B cell (primary cell): ENCODE data around the gene TLK2.

Source experiments
- EZH2 ChIP-seq: IDR thresholded peaks from 2 replicates; pipeline ENCODE4 v1.6.1; 2012; ENCODE audit warnings: borderline replicate concordance, low read depth, mild to moderate bottlenecking, moderate library complexity, low read length; ENCODE audit not compliant: insufficient read depth, poor library complexity, severe bottlenecking
- TF ChIP-seq, protein P1 (sequence below): fragments of 200-600 bp; IDR thresholded peaks from one replicate; pipeline ENCODE4 v1.8.0; 2022; ENCODE audit warnings: antibody characterized with exemption, mild to moderate bottlenecking

DNA sequence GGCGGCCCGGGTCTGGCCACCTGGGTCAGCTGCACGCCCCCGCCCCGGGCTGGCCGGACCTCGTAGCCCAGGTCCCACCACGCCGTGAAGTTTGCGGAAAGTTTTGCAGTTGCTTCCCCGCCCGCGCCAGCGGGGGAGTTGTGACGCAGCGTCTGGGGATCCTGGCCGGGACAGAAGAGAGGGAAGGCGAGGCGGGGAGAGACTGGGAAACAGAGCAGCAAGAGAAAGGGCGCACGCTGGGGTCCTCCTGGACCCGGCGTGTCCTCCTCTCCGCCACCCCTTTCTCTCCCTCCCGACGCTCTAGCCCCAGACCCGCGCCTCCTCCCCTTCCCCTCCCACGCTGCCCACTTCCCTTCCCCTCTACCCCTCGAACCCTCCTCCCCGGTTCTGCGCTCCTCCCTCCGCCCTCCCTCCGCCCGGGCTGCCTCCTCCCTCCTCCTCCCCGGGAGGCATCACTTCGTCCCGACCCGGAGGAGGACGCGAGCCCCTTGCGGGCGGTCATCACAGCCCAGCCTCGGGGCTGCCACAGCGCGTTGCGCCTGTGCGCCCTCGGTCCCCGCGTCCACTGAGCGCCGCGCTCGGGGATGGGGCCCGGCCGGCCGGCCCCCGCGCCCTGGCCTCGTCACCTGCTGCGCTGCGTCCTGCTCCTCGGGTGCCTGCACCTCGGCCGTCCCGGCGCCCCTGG lies 148.7 kb downstream of the TLK2 start, which contains the start of gene MRC2:
- TF ChIP-seq, protein P1, sequence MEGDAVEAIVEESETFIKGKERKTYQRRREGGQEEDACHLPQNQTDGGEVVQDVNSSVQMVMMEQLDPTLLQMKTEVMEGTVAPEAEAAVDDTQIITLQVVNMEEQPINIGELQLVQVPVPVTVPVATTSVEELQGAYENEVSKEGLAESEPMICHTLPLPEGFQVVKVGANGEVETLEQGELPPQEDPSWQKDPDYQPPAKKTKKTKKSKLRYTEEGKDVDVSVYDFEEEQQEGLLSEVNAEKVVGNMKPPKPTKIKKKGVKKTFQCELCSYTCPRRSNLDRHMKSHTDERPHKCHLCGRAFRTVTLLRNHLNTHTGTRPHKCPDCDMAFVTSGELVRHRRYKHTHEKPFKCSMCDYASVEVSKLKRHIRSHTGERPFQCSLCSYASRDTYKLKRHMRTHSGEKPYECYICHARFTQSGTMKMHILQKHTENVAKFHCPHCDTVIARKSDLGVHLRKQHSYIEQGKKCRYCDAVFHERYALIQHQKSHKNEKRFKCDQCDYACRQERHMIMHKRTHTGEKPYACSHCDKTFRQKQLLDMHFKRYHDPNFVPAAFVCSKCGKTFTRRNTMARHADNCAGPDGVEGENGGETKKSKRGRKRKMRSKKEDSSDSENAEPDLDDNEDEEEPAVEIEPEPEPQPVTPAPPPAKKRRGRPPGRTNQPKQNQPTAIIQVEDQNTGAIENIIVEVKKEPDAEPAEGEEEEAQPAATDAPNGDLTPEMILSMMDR, result no peak
- no peak for TF ChIP-seq EZH2
